Natural killer cell (primary cell): Measurements from ENCODE around the gene CERS1. TPM values are rescaled to one million over a fixed set of nuclear protein-coding genes. Genes with fewer than 3 reads are reported as not detected.

Experiments
- ATAC-seq, 3 donors: fragments of 150-1000 bp in 2 of 3; fragments of 200-7000 bp in 1 of 3; cut with Tn5 transposase; 1 replicate in 1 of 3; 2 replicates in 2 of 3; pipeline ENCODE4 v1.10.0; 2021; ENCODE audit warnings: mild to moderate bottlenecking in 2 of 3, moderate library complexity in 2 of 3
- DNase-seq, 2 donors: peaks; one replicate each; pipeline versions ENCODE4 v3.0.0 to v3.0.0-alpha.2; 2013 to 2021; ENCODE audit warnings: mixed read lengths in 1 of 2
- H3K27ac ChIP-seq: one replicate; pipeline ENCODE4 v1.5.1; 2013; ENCODE audit warnings: mild to moderate bottlenecking, low read length
- H3K27me3 ChIP-seq: one replicate; pipeline ENCODE4 v1.6.1; 2013; ENCODE audit warnings: low read length; ENCODE audit not compliant: control insufficient read depth, insufficient read depth
- H3K36me3 ChIP-seq: one replicate; pipeline ENCODE4 v1.6.1; 2013; ENCODE audit warnings: low read length; ENCODE audit not compliant: control insufficient read depth, insufficient read depth
- H3K4me1 ChIP-seq: one replicate; pipeline ENCODE4 v1.6.1; 2013; ENCODE audit warnings: low read length; ENCODE audit not compliant: control insufficient read depth, insufficient read depth
- H3K4me3 ChIP-seq: one replicate; pipeline ENCODE4 v1.5.1; 2013; ENCODE audit warnings: low read length
- H3K9me3 ChIP-seq: one replicate; pipeline ENCODE4 v1.6.1; 2013; ENCODE audit warnings: low read length; ENCODE audit not compliant: control insufficient read depth, insufficient read depth
- H3K27ac Mint-ChIP-seq, 2 donors: one replicate each; pipeline ENCODE4 v1.8.0; 2022; ENCODE audit warnings: mild to moderate bottlenecking in 2 of 2, mixed read lengths in 2 of 2, moderate library complexity in 1 of 2
- H3K27me3 Mint-ChIP-seq, 2 donors: one replicate each; pipeline ENCODE4 v1.8.0; 2022; ENCODE audit warnings: low read depth in 2 of 2, mixed read lengths in 2 of 2
- H3K36me3 Mint-ChIP-seq: one replicate; pipeline ENCODE4 v1.8.0; 2022; ENCODE audit warnings: mixed read lengths
- H3K4me1 Mint-ChIP-seq, 2 donors: one replicate each; pipeline ENCODE4 v1.8.0; 2022; ENCODE audit warnings: mixed read lengths in 2 of 2
- H3K4me3 Mint-ChIP-seq: one replicate; pipeline ENCODE4 v1.8.0; 2022; ENCODE audit warnings: mild to moderate bottlenecking, moderate library complexity, mixed read lengths
- H3K9me3 Mint-ChIP-seq, 2 donors: one replicate each; pipeline ENCODE4 v1.8.0; 2022; ENCODE audit warnings: mixed read lengths in 2 of 2
- WGBS: methylation state at CpG from one replicate; pipeline ENCODE4 v1.1.7; 2013; ENCODE audit warnings: missing lambda C conversion rate; ENCODE audit not compliant: insufficient coverage; 5-methylcytosine and 5-hydroxymethylcytosine counted together
- intact Hi-C: fragments of 100-400 bp; cut with micrococcal nuclease; formaldehyde crosslinking; loops from one replicate; pipeline ENCODE4 v1.14.2; 2022
- total RNA-seq, 4 donors: library from RNA; stranded (reverse); fragments of 120-200 nt in 1 of 4; gene quantifications; one replicate each; pipeline versions ENCODE4 v1.2.3 to v1.2.4, GENCODE V29; 2013 to 2022
- TF ChIP-seq, protein P1 (sequence below): fragments of 200-600 bp; IDR thresholded peaks from one replicate; pipeline ENCODE4 v1.8.0; 2022; ENCODE audit warnings: antibody characterized with exemption

CERS1 gene
- total RNA-seq, 3 donors from 2014 or later (not counting 1 experiment from before 2014, with no cell fraction given), result not detected

DNA sequence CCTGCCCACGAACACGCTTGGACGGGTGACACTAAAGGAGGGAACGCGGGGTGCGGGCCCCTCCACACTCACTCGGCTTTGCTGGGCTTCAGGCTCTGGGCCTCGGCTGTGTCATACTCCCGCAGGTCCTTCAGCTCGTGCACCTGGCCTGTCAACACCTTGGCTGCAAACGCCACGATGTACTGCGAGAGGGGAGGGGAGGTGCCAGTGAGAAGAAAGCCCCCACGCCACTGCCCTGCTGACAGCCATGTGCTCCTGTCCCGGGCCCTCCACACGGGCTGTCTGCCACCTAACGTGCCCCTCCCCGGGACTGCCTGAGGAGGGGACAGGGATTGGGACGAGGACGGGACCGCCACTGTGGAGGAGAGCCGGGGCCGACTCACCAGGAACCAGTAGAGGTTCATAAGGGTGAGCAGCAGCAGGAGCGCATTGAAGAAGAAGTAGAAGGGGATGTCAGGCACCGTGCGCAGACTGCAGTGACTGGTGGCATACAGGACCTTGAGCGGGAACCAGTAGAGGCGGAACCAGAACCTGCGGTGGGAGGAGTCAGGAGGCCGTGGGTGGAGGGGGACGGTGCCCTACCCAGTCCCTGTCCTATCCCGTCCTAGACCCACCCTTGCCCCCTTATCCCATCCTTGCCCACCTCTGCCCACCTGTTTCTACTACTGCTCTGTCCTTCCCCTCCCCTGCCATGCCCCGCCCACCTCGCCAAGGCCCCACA lies 16.9 kb downstream of the CERS1 start:
- Mint-ChIP-seq H3K4me3 (no peak overlapping the region), H3K27me3 (no peaks in the 10 kb centered on the region), H3K9me3 (no peaks in the 10 kb centered on the region), H3K4me1 (peaks cover 0 to 4% of the 10 kb centered on the region in 2 donors), H3K36me3 (no peaks in the 10 kb centered on the region), H3K27ac (no peak overlapping the region)
- Histone ChIP-seq H3K9me3 (no peaks in the 10 kb centered on the region), H3K27ac (no peak overlapping the region), H3K4me1 (no peaks in the 10 kb centered on the region), H3K4me3 (no peak overlapping the region), H3K36me3 (no peaks in the 10 kb centered on the region), H3K27me3 (no peaks in the 10 kb centered on the region)
- ATAC-seq, result no peak
- intact Hi-C loops, result no loop called here
- DNase-seq, result no peak
- WGBS, result 90% methylated on average over 34 of the region's 34 CpGs
- TF ChIP-seq, protein P1, sequence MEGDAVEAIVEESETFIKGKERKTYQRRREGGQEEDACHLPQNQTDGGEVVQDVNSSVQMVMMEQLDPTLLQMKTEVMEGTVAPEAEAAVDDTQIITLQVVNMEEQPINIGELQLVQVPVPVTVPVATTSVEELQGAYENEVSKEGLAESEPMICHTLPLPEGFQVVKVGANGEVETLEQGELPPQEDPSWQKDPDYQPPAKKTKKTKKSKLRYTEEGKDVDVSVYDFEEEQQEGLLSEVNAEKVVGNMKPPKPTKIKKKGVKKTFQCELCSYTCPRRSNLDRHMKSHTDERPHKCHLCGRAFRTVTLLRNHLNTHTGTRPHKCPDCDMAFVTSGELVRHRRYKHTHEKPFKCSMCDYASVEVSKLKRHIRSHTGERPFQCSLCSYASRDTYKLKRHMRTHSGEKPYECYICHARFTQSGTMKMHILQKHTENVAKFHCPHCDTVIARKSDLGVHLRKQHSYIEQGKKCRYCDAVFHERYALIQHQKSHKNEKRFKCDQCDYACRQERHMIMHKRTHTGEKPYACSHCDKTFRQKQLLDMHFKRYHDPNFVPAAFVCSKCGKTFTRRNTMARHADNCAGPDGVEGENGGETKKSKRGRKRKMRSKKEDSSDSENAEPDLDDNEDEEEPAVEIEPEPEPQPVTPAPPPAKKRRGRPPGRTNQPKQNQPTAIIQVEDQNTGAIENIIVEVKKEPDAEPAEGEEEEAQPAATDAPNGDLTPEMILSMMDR, result no peak

DNA sequence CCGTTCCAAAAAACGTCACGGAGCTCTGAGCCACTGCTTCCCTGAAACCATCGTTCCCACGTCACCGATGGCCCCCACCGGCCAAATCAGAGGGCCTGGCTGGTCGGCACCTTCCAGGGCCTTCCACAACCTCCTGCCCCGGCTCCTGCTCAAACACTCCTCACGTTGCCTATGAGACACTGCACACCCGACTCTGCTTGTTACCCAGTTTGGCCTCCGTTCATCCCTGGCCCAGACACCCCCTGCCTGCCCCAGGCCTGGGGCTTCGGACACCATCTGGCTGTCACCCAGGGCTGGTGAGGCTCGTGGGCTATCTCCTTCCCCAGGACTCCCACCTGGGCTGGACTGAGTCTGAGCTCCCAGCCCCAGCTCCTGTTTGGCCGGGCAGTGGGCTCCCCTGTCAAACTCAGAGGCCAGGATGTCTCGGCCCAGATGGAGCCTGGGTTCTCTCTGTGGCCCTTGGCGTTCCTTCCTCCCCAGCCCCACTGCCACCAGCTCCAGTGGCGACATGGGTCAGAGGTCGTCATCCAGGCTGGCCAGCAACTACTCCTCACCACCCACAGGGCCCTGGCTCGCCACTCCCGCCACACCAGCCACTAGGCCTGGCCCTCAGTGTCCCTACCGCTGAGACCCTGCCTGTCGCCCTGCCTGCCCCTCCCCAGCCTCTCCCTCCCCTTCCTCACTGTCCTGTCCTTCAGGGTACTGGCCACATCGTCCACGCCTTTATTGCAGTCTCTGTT lies 17.7 kb downstream of the CERS1 start:
- ATAC-seq, result no peak
- H3K27ac ChIP-seq, result no peak overlapping the region
- no peaks in the 10 kb centered on the region for H3K27me3 ChIP-seq
- DNase-seq, result no peak
- no peaks in the 10 kb centered on the region for H3K4me1 ChIP-seq
- intact Hi-C loops, result no loop called here
- Mint-ChIP-seq H3K4me1 (peaks cover 0 to 2% of the 10 kb centered on the region in 2 donors), H3K36me3 (no peaks in the 10 kb centered on the region), H3K27me3 (no peaks in the 10 kb centered on the region), H3K9me3 (no peaks in the 10 kb centered on the region), H3K27ac (no peak overlapping the region), H3K4me3 (no peak overlapping the region)
- H3K4me3 ChIP-seq, result no peak overlapping the region
- WGBS, result 94% methylated on average over 25 of the region's 25 CpGs
- H3K9me3 ChIP-seq, result no peaks in the 10 kb centered on the region
- H3K36me3 ChIP-seq, result no peaks in the 10 kb centered on the region
- TF ChIP-seq, protein P1, result no peak

DNA sequence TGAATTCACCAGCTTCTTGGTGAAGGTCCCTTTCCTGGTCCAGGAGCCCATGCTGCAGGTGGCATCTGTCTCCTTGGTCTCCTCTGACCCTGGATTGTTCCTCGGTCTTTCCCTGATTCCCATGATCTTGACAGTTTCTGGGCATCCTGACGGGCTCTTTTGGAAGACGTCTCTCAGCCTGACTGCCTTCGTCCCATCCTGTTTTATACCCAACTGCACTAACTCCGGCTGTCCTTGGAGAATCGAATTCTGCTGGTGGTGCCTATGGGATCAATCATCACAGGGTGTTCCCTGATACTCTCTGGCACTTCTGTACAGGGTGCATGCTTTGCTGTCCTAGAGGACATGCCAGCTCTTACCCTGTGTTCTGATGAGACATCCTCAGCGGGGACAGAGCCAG lies 19.1 kb downstream of the CERS1 start:
- Mint-ChIP-seq H3K27ac (no peak overlapping the region), H3K27me3 (no peaks in the 10 kb centered on the region), H3K4me3 (no peak overlapping the region), H3K36me3 (no peaks in the 10 kb centered on the region), H3K9me3 (no peaks in the 10 kb centered on the region), H3K4me1 (peaks cover under 1% of the 10 kb centered on the region in 2 donors)
- no peak for ATAC-seq
- TF ChIP-seq, protein P1, result no peak
- no peaks in the 10 kb centered on the region for H3K27me3 ChIP-seq
- no peaks in the 10 kb centered on the region for H3K4me1 ChIP-seq
- WGBS, result 95% methylated on average over 7 of the region's 7 CpGs
- H3K36me3 ChIP-seq, result no peaks in the 10 kb centered on the region
- DNase-seq, result no peak
- intact Hi-C loops, result no loop called here
- H3K27ac ChIP-seq, result no peak overlapping the region
- H3K4me3 ChIP-seq, result no peak overlapping the region
- no peaks in the 10 kb centered on the region for H3K9me3 ChIP-seq
